GM13976 (cell line): ENCODE data around the gene HNRNPA0.

ENCODE experiments used
- DNase-seq: peaks from one replicate; pipeline ENCODE4 v3.0.0; 2012; ENCODE audit warnings: low spot score
- CTCF ChIP-seq: IDR thresholded peaks from 2 replicates; pipeline ENCODE4 v1.5.1; 2012; ENCODE audit warnings: borderline replicate concordance, mild to moderate bottlenecking; ENCODE audit not compliant: insufficient read depth; ENCODE audit errors: extremely low read depth, missing control alignments, control extremely low read depth
- in situ Hi-C: fragments of 300-500 bp; cut with MboI; formaldehyde crosslinking; loops from one replicate; pipeline ENCODE4 v1.12.0; 2022; ENCODE audit warnings: low sequenced_read_pairs, mixed read lengths, inconsistent platforms; ENCODE audit not compliant: unreplicated experiment

The HNRNPA0 gene

GRCh38 chr5:137754188-137754960 is at the start of gene HNRNPA0:
TSS of gene HNRNPA0 (minus strand) at chr5:137754363. CDS start at chr5:137754066, 297 bp downstream.
- peak; percentile 97 for DNase-seq
- in situ Hi-C loops: no loop called here
- TF ChIP-seq CTCF: no peak

- TF ChIP-seq CTCF: no peak
- in situ Hi-C loops: no loop called here
- DNase-seq: no peak
Measured at GRCh38 chr5:137802282-137803210, 48.4 kb upstream of the HNRNPA0 start.

DNA sequence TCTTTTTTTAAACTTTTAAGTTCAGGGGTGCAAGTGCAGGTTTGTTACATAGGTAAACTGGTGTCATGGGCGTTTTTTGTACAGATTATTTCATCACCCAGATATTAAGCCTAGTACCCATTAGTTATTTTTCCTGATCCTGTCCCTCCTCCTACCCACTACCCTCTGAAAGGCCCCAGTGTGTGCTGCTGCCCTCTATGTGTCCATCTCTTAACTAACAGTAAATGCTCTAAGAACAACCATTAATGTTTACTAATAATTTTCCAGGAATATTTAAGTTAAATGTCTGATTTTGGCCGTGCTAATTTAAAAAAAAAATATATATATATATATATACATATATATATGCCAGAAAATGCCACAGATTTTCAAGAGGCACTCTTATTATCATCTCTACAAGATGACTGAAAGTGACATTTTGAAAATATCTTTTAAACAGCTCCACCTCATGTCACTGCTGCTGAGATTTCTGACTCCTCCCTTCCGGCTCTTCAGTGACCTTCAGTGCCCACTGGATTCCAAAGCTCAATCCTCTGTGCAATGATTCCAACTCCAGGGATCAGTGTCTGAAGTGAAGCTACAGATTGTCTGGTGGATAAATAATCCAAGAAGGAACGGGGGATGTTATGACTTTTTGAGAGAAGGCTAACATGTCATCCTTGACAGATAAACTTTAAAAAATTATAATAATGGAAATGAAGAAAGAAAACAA is 46.7 kb upstream of the HNRNPA0 start:
- in situ Hi-C loops: no loop called here
- no peak for TF ChIP-seq CTCF
- no peak for DNase-seq

- TF ChIP-seq CTCF: no peak
- no peak for DNase-seq
- in situ Hi-C loops: no loop called here
Measured at GRCh38 chr5:137796279-137796678, 42.1 kb upstream of the HNRNPA0 start.

DNA sequence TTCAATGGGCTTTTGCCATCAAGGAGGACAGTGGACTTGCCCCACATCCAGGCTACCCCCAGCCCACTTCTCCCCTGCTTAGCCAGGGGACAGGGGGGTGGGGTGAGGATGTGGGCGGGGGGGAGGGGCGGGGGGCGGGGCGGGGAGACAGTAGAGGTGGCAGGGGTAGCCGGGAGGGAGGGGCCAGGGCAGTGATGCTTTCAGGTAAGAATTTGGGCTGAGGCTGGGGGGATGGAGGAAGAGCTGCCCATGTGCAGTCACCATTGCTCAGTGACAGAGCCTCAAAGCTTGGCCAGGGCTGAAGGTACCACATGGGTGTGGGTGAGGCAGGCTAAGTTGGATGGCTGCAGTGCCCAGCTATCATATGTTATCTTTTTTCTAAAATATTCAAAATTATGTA is 40.7 kb upstream of the HNRNPA0 start:
- in situ Hi-C loops: no loop called here
- DNase-seq: no peak

More for the DNA sequence above, 40.7 kb upstream of the HNRNPA0 start:
- no peak for TF ChIP-seq CTCF
